Small intestine (tissue), 7 donors: ENCODE results near the gene VILL. TPM values are rescaled to one million over a fixed set of nuclear protein-coding genes. Genes with fewer than 3 reads are reported as not detected.
"Not testable (repeated sequence)": the region's sequence is repeated elsewhere in the genome, so short reads cannot be mapped to it uniquely, and the experiment has no call there.

ENCODE experiments used
- DNase-seq, 2 donors: peaks; one replicate each; pipeline versions ENCODE4 v3.0.0 to v3.0.0-alpha.2; 2013
- FAIRE-seq: peaks from 2 replicates; lab custom pipeline; 2012; peaks lifted over from hg19 to GRCh38; lab: Jason Lieb, UNC
- H3K27ac ChIP-seq, 3 donors: one replicate each; pipeline ENCODE4 v1.5.1; 2013; ENCODE audit warnings: low read length in 2 of 3, mild to moderate bottlenecking in 2 of 3, control low read depth in 1 of 3, inconsistent platforms in 1 of 3, low read depth in 1 of 3, moderate library complexity in 1 of 3
- H3K27me3 ChIP-seq, 3 donors: one replicate each; pipeline ENCODE4 v1.6.1; 2013; ENCODE audit warnings: low read length in 3 of 3, inconsistent platforms in 1 of 3; ENCODE audit not compliant: control insufficient read depth in 3 of 3, insufficient read depth in 3 of 3
- H3K36me3 ChIP-seq, 3 donors: one replicate each; pipeline ENCODE4 v1.6.1; 2013; ENCODE audit warnings: low read length in 3 of 3, inconsistent platforms in 1 of 3, low read depth in 1 of 3, mild to moderate bottlenecking in 1 of 3, moderate library complexity in 1 of 3; ENCODE audit not compliant: control insufficient read depth in 3 of 3, insufficient read depth in 2 of 3
- H3K4me1 ChIP-seq, 3 donors: one replicate each; pipeline ENCODE4 v1.6.1; 2013; ENCODE audit warnings: low read length in 2 of 3, inconsistent platforms in 1 of 3, low read depth in 1 of 3, mild to moderate bottlenecking in 1 of 3, moderate library complexity in 1 of 3; ENCODE audit not compliant: control insufficient read depth in 3 of 3, insufficient read depth in 2 of 3
- H3K4me3 ChIP-seq, 3 donors: one replicate each; pipeline ENCODE4 v1.5.1; 2013; ENCODE audit warnings: low read length in 3 of 3, control low read depth in 1 of 3, inconsistent platforms in 1 of 3, low read depth in 1 of 3, mild to moderate bottlenecking in 1 of 3, moderate library complexity in 1 of 3
- H3K9me3 ChIP-seq, 2 donors: one replicate each; pipeline ENCODE4 v1.6.1; 2013; ENCODE audit warnings: low read depth in 1 of 2, low read length in 1 of 2; ENCODE audit not compliant: control insufficient read depth in 2 of 2, insufficient read depth in 1 of 2
- WGBS, 3 donors: extraction: QIAGEN DNeasy Blood & Tissue Kit; methylation state at CpG; one replicate each; pipeline ENCODE4 v1.1.7; 2013; 5-methylcytosine and 5-hydroxymethylcytosine counted together
- polyA plus RNA-seq, 4 donors: library from polyadenylated mRNA; stranded (reverse) in 3 of 4; unstranded in 1 of 4; fragments of 200-250 nt in 3 of 4; fragments of 120-200 nt in 1 of 4; gene quantifications; one replicate each; pipeline versions ENCODE4 v1.2.1 to v1.2.3, GENCODE V29; 2013
- donor health status: healthy with polysubstance abuse.
- donor health status: control.
- donor health status: control.
- donor health status: Bipolar disorder and iron deficiency.
- donor health status: healthy.

VILL gene
- polyA plus RNA-seq, 4 donors, result 57.6 to 266 (median 154) TPM

GRCh38 chr3:37967260-37967881, 23.2 kb upstream of the VILL start:
- 35 to 52% (median 40%) methylated on average over 7 of the region's 7 CpGs for WGBS, 3 donors
- H3K4me3 ChIP-seq, result no peak overlapping the region
- DNase-seq (peak; percentile 76 to 79), FAIRE-seq (no peak)
- H3K27ac ChIP-seq, result no peak overlapping the region
- H3K9me3 ChIP-seq, result no peaks in the 10 kb centered on the region
- no peaks in the 10 kb centered on the region for H3K27me3 ChIP-seq
- peaks cover 0 to 26% (median 5%) of the 10 kb centered on the region in 3 donors for H3K4me1 ChIP-seq
- H3K36me3 ChIP-seq, result peaks cover 0 to 31% (median 0%) of the 10 kb centered on the region in 3 donors

GRCh38 chr3:37968199-37968598, 22.4 kb upstream of the VILL start:
- no peaks in the 10 kb centered on the region for H3K9me3 ChIP-seq
- WGBS, 3 donors, result 89 to 92% (median 90%) methylated on average over 9 of the region's 9 CpGs
- no peak overlapping the region for H3K27ac ChIP-seq
- peaks cover 0 to 36% (median 0%) of the 10 kb centered on the region in 3 donors for H3K36me3 ChIP-seq
- no peak overlapping the region for H3K4me3 ChIP-seq
- no peaks in the 10 kb centered on the region for H3K27me3 ChIP-seq
- FAIRE-seq, result no peak
- peaks cover 0 to 22% (median 5%) of the 10 kb centered on the region in 3 donors for H3K4me1 ChIP-seq
- DNase-seq, result no peak

GRCh38 chr3:37968813-37969595, 21.6 kb upstream of the VILL start:
- no peak overlapping the region for H3K4me3 ChIP-seq
- H3K4me1 ChIP-seq, result peaks cover 0 to 16% (median 5%) of the 10 kb centered on the region in 3 donors
- H3K27ac ChIP-seq, result peak overlapping the region in 1 of 3 donors; percentile 4
- no peaks in the 10 kb centered on the region for H3K9me3 ChIP-seq
- DNase-seq (no peak), FAIRE-seq (no peak)
- H3K27me3 ChIP-seq, result no peaks in the 10 kb centered on the region
- 77 to 87% (median 86%) methylated on average over 15 of the region's 15 CpGs for WGBS, 3 donors
- H3K36me3 ChIP-seq, result peaks cover 0 to 41% (median 0%) of the 10 kb centered on the region in 3 donors

DNA sequence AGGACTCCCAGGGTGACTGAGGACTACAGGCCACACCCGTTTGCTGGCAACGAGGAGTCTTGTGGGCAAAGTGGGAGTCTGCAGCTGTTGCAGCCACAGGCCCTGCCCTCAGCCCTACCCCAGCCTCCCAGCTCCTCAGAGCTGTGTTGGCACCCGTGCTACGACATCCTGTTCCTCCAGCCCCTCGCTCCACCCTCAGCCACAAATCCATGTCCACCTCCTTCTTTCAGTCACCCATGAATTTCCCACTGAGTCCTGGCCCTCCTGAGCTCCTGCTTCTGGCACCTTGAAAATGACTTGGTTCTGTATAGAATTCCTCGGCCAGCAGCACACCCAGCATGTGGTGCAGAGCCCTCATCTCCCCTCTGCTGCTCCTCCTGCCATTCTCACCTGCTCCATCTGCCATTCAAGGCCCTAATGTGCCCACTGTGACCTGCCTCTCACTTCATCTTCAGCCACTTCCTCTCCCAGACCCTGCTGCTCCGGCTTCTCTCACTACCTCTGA, 20.9 kb upstream of the VILL start:
- Histone ChIP-seq H3K4me1 (peaks cover 0 to 12% (median 5%) of the 10 kb centered on the region in 3 donors), H3K27ac (no peak overlapping the region), H3K4me3 (no peak overlapping the region), H3K36me3 (peaks cover 0 to 47% (median 0%) of the 10 kb centered on the region in 3 donors), H3K27me3 (no peaks in the 10 kb centered on the region), H3K9me3 (no peaks in the 10 kb centered on the region)
- no peak for DNase-seq
- FAIRE-seq, result no peak
- 60 to 62% (median 61%) methylated on average over 7 of the region's 7 CpGs for WGBS, 3 donors

GRCh38 chr3:37970802-37971201, 19.8 kb upstream of the VILL start:
- WGBS, 3 donors, result 82 to 87% (median 85%) methylated on average over 5 of the region's 5 CpGs
- Histone ChIP-seq H3K27me3 (no peaks in the 10 kb centered on the region), H3K4me3 (no peak overlapping the region), H3K9me3 (no peaks in the 10 kb centered on the region), H3K4me1 (peaks cover 0 to 7% (median 0%) of the 10 kb centered on the region in 3 donors), H3K27ac (no peak overlapping the region), H3K36me3 (peaks cover 0 to 55% (median 0%) of the 10 kb centered on the region in 3 donors)
- no peak for DNase-seq
- no peak for FAIRE-seq

DNA sequence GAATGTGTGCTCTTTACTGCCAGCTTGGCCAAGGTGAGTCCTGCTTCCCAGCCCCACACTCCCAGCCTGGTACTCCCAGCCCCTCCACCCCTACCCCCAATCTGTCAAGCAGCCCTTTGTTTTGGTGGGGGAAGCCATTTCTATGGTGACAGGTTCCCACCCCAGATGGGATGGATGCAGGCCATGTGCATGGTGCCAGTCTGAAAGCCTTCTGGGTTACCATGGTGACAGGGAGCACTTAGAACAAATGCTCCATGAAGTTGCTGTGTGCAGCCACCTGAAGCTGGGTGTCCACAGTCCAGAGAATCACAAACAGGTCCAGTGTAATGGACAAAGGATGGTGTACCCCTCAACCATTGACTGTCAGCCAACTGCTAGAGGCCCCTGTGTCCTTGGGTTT, 19.1 kb upstream of the VILL start:
- Histone ChIP-seq H3K36me3 (peaks cover 0 to 58% (median 0%) of the 10 kb centered on the region in 3 donors), H3K27ac (no peak overlapping the region), H3K9me3 (no peaks in the 10 kb centered on the region), H3K4me3 (no peak overlapping the region), H3K27me3 (no peaks in the 10 kb centered on the region), H3K4me1 (peaks cover 0 to 6% (median 0%) of the 10 kb centered on the region in 3 donors)
- DNase-seq (no peak), FAIRE-seq (no peak)

DNA sequence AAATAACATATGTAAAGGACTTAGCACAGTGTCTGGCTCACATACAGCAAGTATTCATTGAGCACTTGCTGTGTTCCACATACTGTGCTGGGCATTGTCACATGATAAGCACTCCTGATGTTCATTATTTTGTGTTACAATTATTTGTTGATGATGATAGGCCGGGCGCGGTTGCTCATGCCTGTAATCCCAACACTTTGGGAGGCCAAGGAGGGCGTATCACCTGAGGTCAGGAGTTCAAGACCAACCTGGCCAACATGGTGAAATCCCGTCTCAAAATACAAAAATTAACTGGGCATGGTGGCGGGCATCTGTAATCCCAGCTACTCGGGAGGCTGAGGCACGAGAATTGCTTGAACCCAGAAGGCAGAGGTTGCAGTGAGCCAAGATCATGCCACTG, 18.5 kb upstream of the VILL start:
- 88 to 94% (median 93%) methylated on average over 8 of the region's 8 CpGs for WGBS, 3 donors
- FAIRE-seq, DNase-seq, H3K9me3 ChIP-seq, H3K27me3 ChIP-seq, H3K4me3 ChIP-seq, H3K4me1 ChIP-seq, H3K27ac ChIP-seq: not testable (repeated sequence)
- H3K36me3 ChIP-seq, result peaks cover 0 to 62% (median 0%) of the 10 kb centered on the region in 3 donors

GRCh38 chr3:37973246-37974054, 17.1 kb upstream of the VILL start:
- Histone ChIP-seq H3K9me3 (no peaks in the 10 kb centered on the region), H3K27me3 (no peaks in the 10 kb centered on the region), H3K4me1 (peaks cover 0 to 6% (median 0%) of the 10 kb centered on the region in 3 donors), H3K4me3 (no peak overlapping the region), H3K27ac (no peak overlapping the region), H3K36me3 (peaks cover 0 to 66% (median 0%) of the 10 kb centered on the region in 3 donors)
- WGBS, 3 donors, result 72 to 83% (median 83%) methylated on average over 12 of the region's 12 CpGs
- FAIRE-seq, result no peak
- DNase-seq, result no peak
